Esophagus (tissue), 2 donors: Measurements from ENCODE around the gene EVX1. TPM values are rescaled to one million over a fixed set of nuclear protein-coding genes. Genes with fewer than 3 reads are reported as not detected.

Experiments used
- H3K27ac ChIP-seq, 2 donors: one replicate each; pipeline ENCODE4 v1.5.1; 2013; ENCODE audit warnings: low read depth in 2 of 2, mild to moderate bottlenecking in 2 of 2, inconsistent platforms in 1 of 2, low read length in 1 of 2, moderate library complexity in 1 of 2
- H3K27me3 ChIP-seq, 2 donors: one replicate each; pipeline ENCODE4 v1.6.1; 2013; ENCODE audit warnings: low read length in 2 of 2, control low read depth in 1 of 2, mild to moderate bottlenecking in 1 of 2; ENCODE audit not compliant: insufficient read depth in 2 of 2, control insufficient read depth in 1 of 2
- H3K36me3 ChIP-seq, 2 donors: one replicate each; pipeline ENCODE4 v1.6.1; 2013; ENCODE audit warnings: low read length in 1 of 2; ENCODE audit not compliant: control insufficient read depth in 2 of 2, insufficient read depth in 2 of 2
- H3K4me1 ChIP-seq, 2 donors: one replicate each; pipeline ENCODE4 v1.6.1; 2013; ENCODE audit warnings: low read length in 1 of 2; ENCODE audit not compliant: control insufficient read depth in 2 of 2, insufficient read depth in 2 of 2
- H3K4me3 ChIP-seq, 2 donors: one replicate each; pipeline ENCODE4 v1.5.1; 2013; ENCODE audit warnings: low read length in 2 of 2, mild to moderate bottlenecking in 2 of 2, low read depth in 1 of 2, moderate library complexity in 1 of 2
- H3K9me3 ChIP-seq, 2 donors: one replicate each; pipeline ENCODE4 v1.6.1; 2013; ENCODE audit warnings: mild to moderate bottlenecking in 2 of 2, low read depth in 1 of 2, low read length in 1 of 2, moderate library complexity in 1 of 2; ENCODE audit not compliant: control insufficient read depth in 2 of 2, insufficient read depth in 1 of 2
- WGBS, 2 donors: extraction: QIAGEN DNeasy Blood & Tissue Kit; methylation state at CpG; one replicate each; pipeline ENCODE4 v1.1.7; 2013; 5-methylcytosine and 5-hydroxymethylcytosine counted together
- polyA plus RNA-seq, 2 donors: library from polyadenylated mRNA; stranded (reverse); fragments of 200-250 nt; gene quantifications; one replicate each; pipeline ENCODE4 v1.2.3, GENCODE V29; 2013
- donor health status: healthy with polysubstance abuse.
- donor health status: Bipolar disorder and iron deficiency.

The EVX1 gene
- polyA plus RNA-seq, 2 donors, result not detected

- peaks cover 21 to 66% of the 10 kb centered on the region in 2 donors for H3K27me3 ChIP-seq
- H3K9me3 ChIP-seq, result peaks cover 0 to 3% of the 10 kb centered on the region in 2 donors
- H3K4me3 ChIP-seq, result peak within 1 kb of the TSS; percentile 22 to 60
- H3K4me1 ChIP-seq, result peaks cover 18% of the 10 kb centered on the region in 2 donors
- 1% methylated on average over 87 to 99 of the region's 99 CpGs for WGBS, 2 donors
- H3K36me3 ChIP-seq, result no peaks in the 10 kb centered on the region
- no peak within 1 kb of the TSS for H3K27ac ChIP-seq
Measured at GRCh38 chr7:27199849-27200760, 42.5 kb upstream of the EVX1 start, which contains the start of gene HOXA13. HOXA13 (minus strand) TSS chr7:27200091; CDS start chr7:27200077, 14 bp downstream.

DNA sequence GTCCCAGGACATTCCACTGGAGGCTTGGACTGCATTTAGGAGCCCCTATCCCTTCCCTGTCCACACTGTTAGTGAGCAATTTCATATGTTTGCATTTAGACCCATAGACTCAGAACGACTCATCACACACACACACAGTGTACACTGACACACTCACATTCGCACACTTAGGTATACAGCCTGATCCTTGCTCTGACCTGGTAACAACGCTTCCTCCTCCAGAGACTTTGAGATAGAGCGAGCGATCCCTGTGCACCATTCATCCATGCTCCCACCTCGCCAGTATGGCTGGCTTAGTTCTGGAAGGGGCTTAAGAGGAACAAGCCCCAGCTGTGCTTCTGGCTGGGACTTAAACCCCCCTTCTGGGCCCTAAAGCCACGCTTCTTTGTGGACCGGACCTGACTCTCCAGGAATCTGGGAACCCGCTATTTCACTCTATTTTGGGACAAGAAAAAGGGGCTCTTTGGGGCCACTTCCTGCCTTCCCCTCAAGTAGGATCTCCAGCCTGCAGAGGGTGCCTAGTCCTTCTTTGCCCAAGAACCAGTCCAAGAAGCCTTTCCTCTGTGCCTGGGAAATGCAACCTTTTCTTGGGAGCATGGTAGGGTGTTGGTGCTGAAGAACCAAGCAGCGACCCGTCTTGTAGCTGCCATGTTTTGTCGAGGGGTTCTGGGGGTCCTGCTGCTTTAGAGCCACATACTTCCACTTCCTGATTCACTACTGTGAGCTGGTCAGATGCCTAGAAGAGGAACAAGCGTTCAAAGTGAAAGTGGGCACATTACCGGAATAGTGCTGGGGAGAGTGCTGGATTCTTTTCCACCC lies 41.6 kb upstream of the EVX1 start:
- 13 to 15% methylated on average over 14 of the region's 14 CpGs for whole genome bisulfite sequencing, 2 donors
- peak overlapping the region in 1 of 2 donors; percentile 60 for H3K4me3 ChIP-seq
- peaks cover 18% of the 10 kb centered on the region in 2 donors for H3K4me1 ChIP-seq

DNA sequence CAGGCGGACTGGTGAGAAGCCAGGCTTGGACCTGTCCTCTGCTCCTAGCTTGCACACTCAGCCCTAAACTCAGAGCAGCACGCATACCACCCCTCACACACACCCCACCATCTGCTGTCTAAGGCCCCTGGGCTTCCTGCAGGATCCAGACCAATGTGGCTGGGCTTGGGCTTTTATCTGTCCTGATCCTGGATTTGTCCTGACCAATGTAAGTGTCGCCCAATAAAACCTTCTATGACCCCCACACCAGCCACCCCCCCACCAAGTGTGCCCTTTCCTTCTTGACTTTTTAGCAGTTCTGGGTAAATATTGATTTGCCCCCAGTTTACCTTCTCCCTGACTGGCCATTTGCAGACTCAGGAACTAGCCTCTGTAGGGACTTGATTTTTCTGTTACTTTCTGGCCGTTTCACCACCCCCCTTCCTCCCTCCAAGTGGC lies 41.0 kb upstream of the EVX1 start:
- Histone ChIP-seq H3K27me3 (peaks cover 15 to 73% of the 10 kb centered on the region in 2 donors), H3K9me3 (peaks cover 0 to 3% of the 10 kb centered on the region in 2 donors), H3K36me3 (no peaks in the 10 kb centered on the region), H3K4me3 (peak overlapping the region in 1 of 2 donors; percentile 21), H3K27ac (no peak overlapping the region), H3K4me1 (peaks cover 18% of the 10 kb centered on the region in 2 donors)
- 14 to 20% methylated on average over 4 of the region's 4 CpGs for WGBS, 2 donors

More for the DNA sequence above, 41.6 kb upstream of the EVX1 start:
- peaks cover 0 to 3% of the 10 kb centered on the region in 2 donors for H3K9me3 ChIP-seq
- H3K27ac ChIP-seq, result no peak overlapping the region
- peaks cover 15 to 73% of the 10 kb centered on the region in 2 donors for H3K27me3 ChIP-seq
- H3K36me3 ChIP-seq, result no peaks in the 10 kb centered on the region

DNA sequence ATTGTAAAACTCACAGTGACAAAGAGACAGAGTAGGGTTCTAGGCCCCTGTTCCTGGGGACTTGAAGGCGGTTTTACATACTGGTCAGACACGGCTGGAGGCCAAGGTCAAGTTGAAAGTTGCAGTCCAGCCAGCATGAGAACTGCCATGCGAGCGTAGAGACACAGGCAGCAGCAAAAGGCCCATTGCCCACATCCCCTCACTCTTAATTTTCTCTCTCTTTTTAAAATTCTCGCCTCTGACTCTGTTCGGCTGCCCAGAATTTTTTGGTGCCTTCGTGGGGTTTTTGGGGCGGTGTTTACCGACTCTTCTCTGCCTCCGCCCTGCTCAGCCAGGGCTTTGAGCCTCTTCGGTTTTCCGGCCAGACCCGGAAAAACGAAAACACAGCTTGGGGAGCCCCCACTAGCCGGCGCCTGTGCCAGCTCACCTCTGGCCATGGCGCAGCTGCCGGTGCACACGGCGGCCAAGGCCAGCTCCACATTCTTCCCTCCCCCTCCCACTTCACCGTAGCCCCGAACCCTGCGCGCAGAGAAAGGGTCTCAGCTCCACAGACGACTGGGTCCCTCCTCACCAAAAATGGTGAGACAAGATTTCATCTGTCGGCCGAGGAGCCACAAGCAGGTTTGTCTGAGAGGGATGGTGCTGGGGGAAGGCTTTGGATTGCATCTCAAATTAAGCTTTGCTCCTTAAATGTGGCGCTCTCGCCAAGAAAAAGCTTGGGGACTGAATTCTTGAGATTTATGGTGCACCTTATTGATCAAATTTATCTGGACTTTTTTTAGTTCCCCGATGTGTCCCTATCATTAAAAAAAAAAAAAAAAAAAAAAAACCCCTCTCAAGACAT lies 40.4 kb upstream of the EVX1 start:
- Histone ChIP-seq H3K27me3 (peaks cover 15 to 73% of the 10 kb centered on the region in 2 donors), H3K4me3 (no peak overlapping the region), H3K4me1 (peaks cover 18% of the 10 kb centered on the region in 2 donors), H3K36me3 (no peaks in the 10 kb centered on the region), H3K9me3 (peaks cover 0 to 3% of the 10 kb centered on the region in 2 donors), H3K27ac (no peak overlapping the region)
- WGBS, 2 donors, result 27% methylated on average over 30 of the region's 30 CpGs

- 16 to 19% methylated on average over 3 of the region's 3 CpGs for WGBS, 2 donors
- Histone ChIP-seq H3K4me1 (peaks cover 18% of the 10 kb centered on the region in 2 donors), H3K4me3 (no peak overlapping the region), H3K9me3 (peaks cover 0 to 3% of the 10 kb centered on the region in 2 donors), H3K27ac (no peak overlapping the region), H3K36me3 (no peaks in the 10 kb centered on the region), H3K27me3 (peaks cover 12 to 69% of the 10 kb centered on the region in 2 donors)
Measured at GRCh38 chr7:27202862-27203134, 39.8 kb upstream of the EVX1 start.

- Histone ChIP-seq H3K4me3 (no peak overlapping the region), H3K27ac (no peak overlapping the region), H3K36me3 (no peaks in the 10 kb centered on the region), H3K4me1 (peaks cover 17 to 18% of the 10 kb centered on the region in 2 donors), H3K27me3 (peaks cover 16 to 63% of the 10 kb centered on the region in 2 donors), H3K9me3 (peaks cover 0 to 2% of the 10 kb centered on the region in 2 donors)
- 14% methylated on average over 10 of the region's 10 CpGs for WGBS, 2 donors
Measured at GRCh38 chr7:27203365-27203953, 39.1 kb upstream of the EVX1 start.

- Histone ChIP-seq H3K27ac (no peak overlapping the region), H3K9me3 (no peaks in the 10 kb centered on the region), H3K4me1 (peaks cover 12 to 16% of the 10 kb centered on the region in 2 donors), H3K27me3 (peaks cover 16 to 61% of the 10 kb centered on the region in 2 donors), H3K36me3 (no peaks in the 10 kb centered on the region), H3K4me3 (no peak overlapping the region)
- 24% methylated on average over 4 of the region's 4 CpGs for WGBS, 2 donors
Measured at GRCh38 chr7:27203964-27204594, 38.5 kb upstream of the EVX1 start.

DNA sequence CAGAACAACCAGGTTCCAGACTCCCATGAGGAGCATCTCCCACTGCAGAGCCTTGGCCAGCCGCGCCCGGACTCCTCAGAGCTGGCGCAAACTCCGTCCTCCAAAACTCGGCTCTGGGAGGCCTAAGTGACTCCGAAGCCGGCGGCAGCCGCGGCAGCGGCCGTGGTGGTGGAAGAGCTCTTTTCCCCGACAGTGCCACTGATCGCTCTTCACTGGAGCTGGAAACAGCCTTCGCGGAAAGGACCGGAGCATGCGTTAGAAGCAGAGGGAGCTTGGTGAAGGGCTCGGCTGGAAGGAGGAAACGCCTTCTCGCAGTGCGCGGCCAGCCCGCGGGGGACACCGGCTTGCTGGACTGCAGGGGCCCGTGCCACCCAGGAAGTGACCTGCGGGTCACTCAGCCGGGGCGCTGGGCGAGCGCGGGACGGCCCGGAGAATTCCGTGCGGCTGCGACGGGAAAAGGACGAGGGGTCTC lies 37.7 kb upstream of the EVX1 start:
- H3K4me3 ChIP-seq, result no peak overlapping the region
- H3K4me1 ChIP-seq, result peaks cover 9 to 11% of the 10 kb centered on the region in 2 donors
- peaks cover 11 to 55% of the 10 kb centered on the region in 2 donors for H3K27me3 ChIP-seq

More for the DNA sequence above, 37.7 kb upstream of the EVX1 start:
- no peaks in the 10 kb centered on the region for H3K36me3 ChIP-seq
- WGBS, 2 donors, result 8 to 11% methylated on average over 38 to 41 of the region's 41 CpGs
- H3K9me3 ChIP-seq, result no peaks in the 10 kb centered on the region
- no peak overlapping the region for H3K27ac ChIP-seq
